ENCODE measurements around the gene MXD3. TPM values are rescaled to one million over a fixed set of nuclear protein-coding genes. Genes with fewer than 3 reads are reported as not detected.

MXD3 gene
- total RNA-seq, 1 donor from 2014 or later: 29.5 TPM

- peaks cover 37% of the 10 kb centered on the region for H3K4me1 Mint-ChIP-seq (ENCODE audit: unreplicated experiment)
- peak overlapping the region; percentile 39 for H3K27ac Mint-ChIP-seq
- H3K4me3 Mint-ChIP-seq: no peak overlapping the region
- peak; percentile 54 for DNase-seq (ENCODE audit: extremely low spot score, unreplicated experiment)
- H3K27me3 Mint-ChIP-seq: no peaks in the 10 kb centered on the region
- H3K36me3 Mint-ChIP-seq: peaks cover 21% of the 10 kb centered on the region
- H3K9me3 Mint-ChIP-seq: no peaks in the 10 kb centered on the region
- TF ChIP-seq, protein P1, sequence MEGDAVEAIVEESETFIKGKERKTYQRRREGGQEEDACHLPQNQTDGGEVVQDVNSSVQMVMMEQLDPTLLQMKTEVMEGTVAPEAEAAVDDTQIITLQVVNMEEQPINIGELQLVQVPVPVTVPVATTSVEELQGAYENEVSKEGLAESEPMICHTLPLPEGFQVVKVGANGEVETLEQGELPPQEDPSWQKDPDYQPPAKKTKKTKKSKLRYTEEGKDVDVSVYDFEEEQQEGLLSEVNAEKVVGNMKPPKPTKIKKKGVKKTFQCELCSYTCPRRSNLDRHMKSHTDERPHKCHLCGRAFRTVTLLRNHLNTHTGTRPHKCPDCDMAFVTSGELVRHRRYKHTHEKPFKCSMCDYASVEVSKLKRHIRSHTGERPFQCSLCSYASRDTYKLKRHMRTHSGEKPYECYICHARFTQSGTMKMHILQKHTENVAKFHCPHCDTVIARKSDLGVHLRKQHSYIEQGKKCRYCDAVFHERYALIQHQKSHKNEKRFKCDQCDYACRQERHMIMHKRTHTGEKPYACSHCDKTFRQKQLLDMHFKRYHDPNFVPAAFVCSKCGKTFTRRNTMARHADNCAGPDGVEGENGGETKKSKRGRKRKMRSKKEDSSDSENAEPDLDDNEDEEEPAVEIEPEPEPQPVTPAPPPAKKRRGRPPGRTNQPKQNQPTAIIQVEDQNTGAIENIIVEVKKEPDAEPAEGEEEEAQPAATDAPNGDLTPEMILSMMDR (conservative IDR thresholded peaks at IDR 0.05): no peak
Measured at GRCh38 chr5:177295924-177296323, 15.8 kb downstream of the MXD3 start.

DNA sequence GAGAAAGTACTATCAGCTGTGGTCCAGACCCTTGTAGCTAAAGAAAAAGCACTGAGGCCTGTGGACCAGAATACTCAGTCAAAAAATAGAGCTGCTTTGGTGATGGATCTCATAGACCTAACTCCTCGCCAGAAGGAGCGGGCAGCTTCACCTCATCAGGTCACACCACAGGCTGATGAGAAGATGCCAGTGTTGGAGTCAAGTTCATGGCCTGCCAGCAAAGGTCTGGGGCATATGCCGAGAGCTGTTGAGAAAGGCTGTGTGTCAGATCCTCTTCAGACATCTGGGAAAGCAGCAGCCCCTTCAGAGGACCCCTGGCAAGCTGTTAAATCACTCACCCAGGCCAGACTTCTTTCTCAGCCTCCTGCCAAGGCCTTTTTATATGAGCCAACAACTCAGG, 17.1 kb downstream of the MXD3 start:
- Mint-ChIP-seq H3K4me1 (ENCODE audit: unreplicated experiment) (peaks cover 25% of the 10 kb centered on the region), H3K4me3 (no peak overlapping the region), H3K27ac (no peak overlapping the region), H3K27me3 (no peaks in the 10 kb centered on the region), H3K9me3 (no peaks in the 10 kb centered on the region), H3K36me3 (peaks cover 22% of the 10 kb centered on the region)
- DNase-seq (ENCODE audit: extremely low spot score, unreplicated experiment): peak; percentile 49
- TF ChIP-seq, protein P1 (conservative IDR thresholded peaks at IDR 0.05): no peak

GRCh38 chr5:177293819-177294581, 17.7 kb downstream of the MXD3 start:
- Mint-ChIP-seq H3K9me3 (no peaks in the 10 kb centered on the region), H3K27me3 (no peaks in the 10 kb centered on the region), H3K4me1 (ENCODE audit: unreplicated experiment) (peaks cover 19% of the 10 kb centered on the region), H3K4me3 (no peak overlapping the region), H3K36me3 (peaks cover 26% of the 10 kb centered on the region), H3K27ac (peak overlapping the region; percentile 36)
- no peak for DNase-seq (ENCODE audit: extremely low spot score, unreplicated experiment)
- TF ChIP-seq, protein P1 (conservative IDR thresholded peaks at IDR 0.05): no peak

GRCh38 chr5:177291735-177292134, 20.0 kb downstream of the MXD3 start:
- peaks cover 28% of the 10 kb centered on the region for H3K36me3 Mint-ChIP-seq

GRCh38 chr5:177290816-177291596, 20.7 kb downstream of the MXD3 start:
- TF ChIP-seq, protein P1 (conservative IDR thresholded peaks at IDR 0.05): no peak
- Mint-ChIP-seq H3K27ac (peak overlapping the region; percentile 43), H3K4me3 (no peak overlapping the region), H3K36me3 (peaks cover 26% of the 10 kb centered on the region), H3K9me3 (no peaks in the 10 kb centered on the region), H3K4me1 (ENCODE audit: unreplicated experiment) (no peaks in the 10 kb centered on the region), H3K27me3 (no peaks in the 10 kb centered on the region)
- DNase-seq (ENCODE audit: extremely low spot score, unreplicated experiment): no peak

More at GRCh38 chr5:177291735-177292134, 20.0 kb downstream of the MXD3 start:
- H3K4me3 Mint-ChIP-seq: no peak overlapping the region
- no peaks in the 10 kb centered on the region for H3K27me3 Mint-ChIP-seq
- H3K9me3 Mint-ChIP-seq: no peaks in the 10 kb centered on the region
- TF ChIP-seq, protein P1 (conservative IDR thresholded peaks at IDR 0.05): no peak
- no peak for DNase-seq (ENCODE audit: extremely low spot score, unreplicated experiment)
- no peak overlapping the region for H3K27ac Mint-ChIP-seq
- H3K4me1 Mint-ChIP-seq (ENCODE audit: unreplicated experiment): peaks cover 2% of the 10 kb centered on the region
